Daoy (cell line): ENCODE results near the gene CDC7. TPM values are rescaled to one million over a fixed set of nuclear protein-coding genes. Genes with fewer than 3 reads are reported as not detected.
A peak's percentile ranks its signal among the peaks of the same experiment; 100 is the strongest.

Experiments
- DNase-seq: peaks from one replicate; pipeline ENCODE4 v3.0.0-alpha.2; 2015; ENCODE audit warnings: low read depth
- total RNA-seq: library from RNA; depleted of rRNA; stranded (reverse); fragments of >200 nt; shearing (Covaris generic); gene quantifications from 2 replicates; pipeline ENCODE4 v1.2.3, GENCODE V29; 2014

Gene CDC7
- total RNA-seq, 1 experiment from 2014 or later = 26.2 TPM

GRCh38 chr1:91548376-91549040 is 47.9 kb downstream of the CDC7 start:
- no peak for DNase-seq

GRCh38 chr1:91549041-91549735 is 48.5 kb downstream of the CDC7 start:
- DNase-seq = no peak

DNA sequence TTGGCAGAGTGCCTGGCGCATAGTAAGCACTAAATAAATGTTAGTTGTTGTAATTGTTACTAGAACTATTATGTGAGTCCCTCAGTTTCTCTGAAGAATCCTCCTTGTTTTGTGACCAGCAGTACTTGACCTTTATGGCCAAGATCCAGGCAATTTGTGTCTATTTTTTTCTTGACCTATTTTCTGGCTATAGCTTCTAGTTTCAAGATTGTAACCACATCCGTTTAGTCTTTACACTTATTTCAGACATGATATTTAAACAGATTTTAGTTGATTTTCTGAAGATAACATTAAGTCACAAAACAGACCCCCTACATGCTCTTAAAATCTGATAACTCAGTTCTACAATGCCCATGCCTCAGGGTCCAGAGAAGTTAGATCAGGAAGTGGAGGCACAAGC is 50.3 kb downstream of the CDC7 start:
- no peak for DNase-seq

GRCh38 chr1:91552091-91552490 is 51.4 kb downstream of the CDC7 start:
- no peak for DNase-seq

- no peak for DNase-seq
These were observed 51.9 kb downstream of the CDC7 start for GRCh38 chr1:91552596-91552995.

GRCh38 chr1:91553177-91553591 is 52.5 kb downstream of the CDC7 start:
- no peak for DNase-seq

- DNase-seq = peak; percentile 42
These were observed 54.6 kb downstream of the CDC7 start for GRCh38 chr1:91555074-91555730.

DNA sequence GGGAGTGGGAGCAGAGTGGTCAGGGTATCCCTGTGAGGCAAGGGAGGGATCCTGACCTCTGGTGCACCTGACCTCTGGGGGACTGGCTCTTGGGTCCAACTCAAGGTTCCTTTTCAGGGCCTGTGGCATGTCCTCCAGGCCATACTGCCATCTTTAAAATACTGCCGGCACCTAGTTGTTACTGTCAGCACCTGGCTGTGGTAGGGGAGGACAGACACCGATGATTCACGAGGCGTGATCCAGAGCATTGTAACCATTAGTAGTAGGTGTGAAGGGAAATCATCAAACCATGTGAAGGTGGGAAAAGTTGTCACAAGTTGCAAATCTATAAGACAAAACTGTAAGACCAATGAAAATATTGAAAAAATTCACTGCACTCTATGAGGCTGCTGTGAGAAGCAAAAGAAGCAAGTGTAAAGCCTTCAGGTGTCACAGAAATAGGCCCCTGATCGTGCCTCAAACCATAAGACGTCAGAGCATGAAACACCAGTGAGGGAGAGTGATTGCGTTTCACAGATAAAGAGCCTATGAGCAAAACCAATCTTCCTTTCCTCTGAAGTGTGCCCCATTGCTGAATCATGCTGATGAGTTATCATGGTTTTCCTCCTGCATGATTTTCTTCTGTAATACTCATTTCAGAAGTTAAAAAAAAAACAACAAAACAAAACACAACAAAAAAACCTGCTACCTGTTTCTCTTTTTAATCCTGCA is 55.3 kb downstream of the CDC7 start:
- DNase-seq = peak; percentile 70

DNA sequence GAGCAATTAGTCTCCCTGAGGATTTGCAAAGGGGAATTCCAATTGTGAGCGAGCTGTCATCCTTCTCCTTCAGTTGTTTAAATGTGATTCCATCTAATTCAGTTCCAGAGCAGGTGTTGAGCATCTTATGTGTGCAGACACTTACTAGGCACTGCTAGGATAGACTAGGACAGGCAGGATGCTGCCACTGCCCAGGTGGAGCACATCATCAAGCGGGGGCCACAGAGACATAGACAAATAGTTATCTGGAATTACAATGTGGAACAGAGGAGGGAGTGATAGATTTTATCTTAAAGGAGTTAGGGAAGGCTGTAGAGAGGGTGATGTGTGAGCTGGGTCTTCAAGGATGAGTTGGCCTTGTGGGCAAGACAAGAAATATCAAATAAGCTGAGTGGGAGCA is 55.9 kb downstream of the CDC7 start:
- DNase-seq = no peak

GRCh38 chr1:91557039-91557690 is 56.5 kb downstream of the CDC7 start:
- DNase-seq = no peak

DNA sequence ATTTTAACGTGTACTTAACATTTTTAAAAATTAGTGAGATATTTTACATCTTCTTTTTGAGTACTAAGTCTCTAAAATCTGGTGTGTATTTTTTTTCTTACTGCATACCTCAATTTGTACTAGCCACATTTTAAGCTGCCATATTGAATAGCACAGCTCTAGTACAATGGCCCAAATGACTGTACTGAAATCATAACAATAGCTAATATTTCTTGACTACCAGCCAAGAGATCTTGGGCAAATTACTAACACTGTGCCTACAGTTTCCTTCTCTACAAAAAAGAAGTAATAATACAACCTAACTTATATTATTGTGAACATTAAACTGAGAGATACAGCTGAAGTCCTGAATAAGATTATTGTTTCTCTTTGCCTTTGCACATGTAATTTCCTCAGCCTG is 57.2 kb downstream of the CDC7 start:
- DNase-seq = no peak

DNA sequence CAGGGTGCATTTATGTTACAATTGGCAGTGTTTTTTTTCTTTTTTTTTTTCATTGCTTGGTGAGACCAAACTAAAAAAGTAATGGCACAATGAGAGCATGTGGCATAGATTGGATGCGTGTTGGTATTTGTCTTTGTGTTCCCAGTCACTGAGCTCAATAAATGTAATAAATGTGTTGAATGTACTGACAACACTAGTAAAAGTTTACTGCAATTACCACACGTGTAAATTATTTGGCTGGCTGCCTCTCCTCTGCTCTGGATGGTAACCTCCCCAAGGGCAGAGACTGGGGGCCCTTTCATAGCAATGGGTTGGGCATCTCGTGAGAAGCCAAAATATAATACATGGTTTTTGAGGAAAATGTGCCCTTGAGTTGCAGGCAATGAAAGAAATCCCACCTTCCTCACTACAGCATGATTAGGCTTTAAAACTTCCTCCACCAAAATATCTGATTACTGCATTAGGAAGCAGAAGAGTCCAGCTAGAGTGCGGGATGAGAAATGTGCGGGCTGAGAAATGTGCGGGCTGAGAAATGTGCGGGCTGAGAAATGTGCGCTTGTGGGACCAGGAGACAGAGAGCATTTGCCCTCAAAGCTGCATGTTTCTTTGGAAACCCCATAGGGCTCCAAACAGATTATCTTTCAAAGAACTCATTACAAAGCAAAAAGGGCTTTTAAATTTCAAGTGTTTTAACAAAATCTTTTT is 58.5 kb downstream of the CDC7 start:
- DNase-seq = no peak

DNA sequence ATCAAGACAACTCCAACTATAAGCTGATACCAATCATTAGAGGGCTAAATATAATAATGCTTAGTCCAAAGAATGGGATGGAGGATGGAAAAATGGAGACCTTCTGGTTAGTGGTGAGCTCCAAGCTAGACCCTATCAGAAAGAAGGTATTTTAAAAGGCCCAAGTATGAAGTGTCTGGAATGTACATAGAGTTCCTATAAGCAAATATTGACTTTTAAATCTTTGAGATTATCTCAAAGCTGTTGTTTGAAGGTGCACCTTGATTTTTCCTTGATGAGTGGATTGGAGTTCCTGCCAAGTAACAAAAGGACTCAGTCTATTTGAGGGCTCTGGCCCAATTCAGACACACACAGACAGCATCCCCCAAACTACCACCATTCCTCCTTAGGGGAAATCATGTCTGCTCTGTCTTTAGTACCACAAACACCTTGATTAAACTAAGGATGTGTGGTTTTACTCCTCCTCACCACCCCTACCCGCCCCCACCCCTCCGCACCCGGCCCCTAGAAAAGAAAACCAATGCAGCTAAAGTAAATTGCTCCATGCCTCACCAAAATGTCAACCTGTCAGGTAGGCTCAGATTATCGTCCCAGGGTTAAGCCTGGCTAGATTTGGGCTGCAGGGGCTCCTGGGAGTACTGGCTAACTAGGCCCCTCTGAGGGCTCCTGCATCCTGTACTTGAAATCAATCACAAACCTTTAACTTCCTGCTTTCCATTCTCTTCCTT is 59.4 kb downstream of the CDC7 start:
- no peak for DNase-seq

DNA sequence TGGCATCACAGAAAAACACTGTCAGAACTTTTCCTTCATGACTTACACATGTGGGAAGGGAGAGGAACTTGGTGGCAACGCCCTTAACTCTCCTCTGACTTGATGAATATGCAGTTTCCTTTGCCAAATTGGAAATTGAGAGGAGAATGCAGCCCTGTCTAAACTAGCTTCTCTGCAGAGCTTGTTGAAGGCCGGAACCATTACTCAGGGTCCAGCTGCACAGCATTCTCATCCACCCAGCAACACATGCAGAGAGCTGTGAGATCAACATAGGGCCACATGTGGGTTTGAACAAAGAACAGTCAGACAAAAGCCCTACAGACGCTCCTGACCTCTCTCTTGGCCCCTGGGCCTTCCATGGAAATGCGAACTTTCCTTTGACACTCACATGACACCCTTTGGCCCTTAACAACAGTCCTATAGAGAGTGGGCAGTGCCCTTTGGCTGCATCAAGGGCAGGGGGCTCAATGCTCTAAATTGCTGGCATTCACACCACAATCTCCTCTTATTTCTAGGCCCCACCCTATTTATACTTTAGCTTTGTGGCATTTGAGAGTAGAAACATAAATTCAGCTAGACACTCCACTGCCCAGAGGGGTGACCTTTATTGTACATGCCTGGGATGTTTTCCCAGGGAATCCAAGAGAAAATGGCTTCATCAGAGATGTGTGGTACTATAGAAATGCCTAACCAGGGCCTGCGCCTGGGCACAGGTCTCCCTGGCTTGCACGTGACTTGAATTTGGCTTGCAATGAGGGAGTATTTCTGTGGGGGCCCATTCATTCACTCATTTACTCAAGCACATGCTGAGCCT is 64.4 kb downstream of the CDC7 start:
- DNase-seq = no peak

GRCh38 chr1:91567583-91567982 is 66.9 kb downstream of the CDC7 start:
- no peak for DNase-seq

- DNase-seq = no peak
These were observed 67.6 kb downstream of the CDC7 start for GRCh38 chr1:91568261-91568660.

- peak; percentile 96 for DNase-seq
These were observed 68.9 kb downstream of the CDC7 start for GRCh38 chr1:91569411-91570119.

DNA sequence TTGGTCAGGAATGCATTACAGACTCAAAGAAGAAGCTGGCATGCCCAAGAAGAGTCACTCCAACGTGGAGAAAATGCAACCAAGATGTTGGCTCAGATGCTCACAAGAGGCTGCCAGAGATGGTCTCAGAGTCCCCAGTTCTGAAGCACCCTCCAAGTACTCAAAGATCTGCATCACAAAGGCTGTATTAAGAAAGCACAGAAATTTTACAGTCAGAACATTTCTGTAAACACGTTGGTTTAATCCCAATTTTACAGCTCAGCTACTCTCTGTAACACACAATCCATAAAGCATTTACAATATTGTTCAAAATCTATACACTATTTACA is 69.4 kb downstream of the CDC7 start:
- DNase-seq = no peak

GRCh38 chr1:91572044-91572443 is 71.4 kb downstream of the CDC7 start:
- no peak for DNase-seq
